Nucleus accumbens (tissue), 56 donors: ENCODE results near the gene FXYD6.
"Not testable (repeated sequence)": the region's sequence is repeated elsewhere in the genome, so short reads cannot be mapped to it uniquely, and the experiment has no call there.

Source experiments
- DNase-seq, 56 donors: peaks; one replicate each; lab custom pipeline; 2025; lab: John Stamatoyannopoulos, UW

The FXYD6 gene

DNA sequence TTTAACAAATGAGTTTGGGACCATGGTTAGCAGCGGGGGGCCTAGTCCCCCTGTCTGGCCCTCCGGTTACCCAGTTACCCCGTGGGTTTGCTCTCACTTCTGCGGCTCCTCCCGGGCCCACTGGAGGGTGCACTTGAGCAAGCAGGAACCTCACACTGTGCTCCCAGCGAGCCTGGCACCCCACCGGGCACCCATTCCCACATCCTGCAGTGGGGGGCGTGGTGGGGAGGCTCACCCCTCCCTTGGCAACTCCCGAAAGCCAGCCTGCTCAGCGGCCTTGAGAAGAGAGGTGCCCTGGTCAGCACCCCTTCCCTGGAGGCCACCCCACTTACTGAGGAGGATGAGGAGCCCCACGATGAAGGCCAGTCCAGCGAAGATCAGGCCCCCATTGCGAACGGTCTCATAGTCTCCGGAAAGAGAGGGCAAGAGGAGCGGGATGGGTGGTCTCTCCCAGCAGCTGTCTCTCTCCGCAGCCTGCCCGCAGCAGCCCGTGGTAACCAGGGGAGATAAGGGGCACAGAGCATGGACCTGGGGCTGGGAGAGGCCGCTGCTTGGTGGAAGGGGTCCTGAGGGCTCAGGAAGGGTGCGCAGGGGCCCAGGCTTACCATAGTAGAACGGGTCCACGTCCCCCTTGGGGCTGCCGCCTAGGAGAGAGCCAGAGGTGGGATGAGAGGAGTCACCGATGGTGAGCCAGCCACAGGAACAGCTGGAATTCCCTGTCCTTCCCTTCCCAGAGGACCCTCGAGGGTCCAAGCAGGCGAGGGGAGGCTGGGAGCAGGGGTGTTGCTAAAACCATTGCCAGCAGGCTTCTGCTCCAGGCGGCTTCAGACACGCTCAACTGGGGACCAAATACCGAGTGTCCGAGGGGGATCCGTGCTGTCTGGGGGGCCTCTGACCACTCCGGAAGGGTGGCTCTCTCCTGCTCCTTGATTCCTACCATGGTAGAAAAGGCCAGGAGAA is 54.1 kb downstream of the FXYD6 start:
- DNase-seq, result peak in 16 of 56 donors; percentile 8 to 55 (median 20)

GRCh38 chr11:117821431-117821830 is 55.0 kb downstream of the FXYD6 start:
- DNase-seq, result no peak

DNA sequence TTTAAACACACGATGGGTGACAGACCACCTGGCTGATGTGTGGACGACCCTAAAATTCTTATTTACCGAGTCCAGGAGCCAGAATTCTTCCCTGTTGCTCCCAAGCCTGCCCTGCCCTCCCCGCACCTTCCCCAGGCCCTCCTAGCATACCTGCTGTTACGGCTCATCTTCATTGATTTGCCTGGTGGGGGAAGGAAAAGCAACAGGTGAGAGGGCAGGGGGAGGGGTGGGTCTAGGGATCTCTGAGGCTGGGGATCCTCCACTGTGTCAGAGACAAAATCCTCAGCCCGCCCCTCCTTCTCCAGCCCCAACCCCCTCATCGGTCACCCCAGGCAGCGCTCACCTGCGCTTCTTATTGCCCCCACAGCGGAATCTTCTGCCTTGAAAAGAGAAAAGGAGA is 55.9 kb downstream of the FXYD6 start:
- no peak for DNase-seq

- DNase-seq, result no peak
Measured at GRCh38 chr11:117820071-117820470, 56.4 kb downstream of the FXYD6 start.

- peak in 26 of 56 donors; percentile 11 to 66 (median 29) for DNase-seq
Measured at GRCh38 chr11:117819096-117820040, 57.1 kb downstream of the FXYD6 start.

GRCh38 chr11:117818041-117818873 is 58.2 kb downstream of the FXYD6 start:
- DNase-seq, result no peak

- peak in 50 of 56 donors; percentile 24 to 92 (median 73) for DNase-seq
Measured at GRCh38 chr11:117817368-117818040, 59.0 kb downstream of the FXYD6 start.

- peak in 1 of 56 donors; percentile 17 for DNase-seq
Measured at GRCh38 chr11:117816846-117817367, 59.6 kb downstream of the FXYD6 start.

- DNase-seq, result peak in 1 of 56 donors; percentile 25
Measured at GRCh38 chr11:117816151-117816741, 60.2 kb downstream of the FXYD6 start.

- DNase-seq, result peak in 1 of 56 donors; percentile 20
Measured at GRCh38 chr11:117815262-117815803, 61.1 kb downstream of the FXYD6 start.

GRCh38 chr11:117814766-117815261 is 61.6 kb downstream of the FXYD6 start:
- peak in 17 of 56 donors; percentile 17 to 76 (median 42) for DNase-seq

DNA sequence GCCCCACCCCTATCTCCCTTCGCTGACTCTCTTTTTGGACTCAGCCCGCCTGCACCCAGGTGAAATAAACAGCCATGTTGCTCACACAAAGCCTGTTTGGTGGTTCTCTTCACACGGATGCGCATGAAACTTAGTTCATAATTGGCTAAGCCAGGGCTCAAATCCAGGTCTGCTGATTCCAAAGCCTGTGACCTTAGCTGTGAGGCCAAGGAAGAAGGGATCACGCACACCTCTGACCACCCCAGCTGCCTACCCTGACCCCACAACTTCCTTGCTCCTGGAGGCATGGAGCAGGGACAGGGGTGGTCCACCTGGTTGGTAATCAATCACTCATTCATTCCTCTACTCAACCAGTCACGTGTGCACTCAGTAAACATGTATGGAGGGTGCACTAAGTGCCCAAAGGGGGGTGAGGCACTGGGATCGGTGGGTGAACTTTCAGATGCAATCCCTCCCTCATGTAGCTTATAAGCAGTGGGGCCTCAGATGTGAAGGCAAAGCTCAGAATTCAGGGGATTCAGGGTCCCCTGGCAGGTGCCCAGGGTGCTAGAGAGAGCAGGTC is 62.2 kb downstream of the FXYD6 start:
- no peak for DNase-seq

DNA sequence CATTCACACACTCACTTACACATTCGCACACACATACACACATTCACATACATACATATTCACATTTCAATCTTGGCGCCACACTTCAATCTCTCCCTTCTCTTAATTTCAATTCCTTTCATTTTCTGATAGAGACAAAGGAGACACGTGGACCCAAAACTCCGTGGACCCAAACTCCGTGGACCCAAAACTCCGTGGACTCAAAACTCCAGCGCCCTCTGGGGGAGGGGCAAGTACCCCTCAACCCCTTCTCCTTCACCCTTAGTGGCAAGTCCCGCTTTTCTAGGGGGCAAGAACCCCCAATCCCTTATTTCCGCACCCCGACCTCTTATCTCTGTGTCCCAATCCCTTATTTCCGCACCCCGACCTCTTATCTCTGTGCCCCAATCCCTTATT is 66.4 kb downstream of the FXYD6 start:
- not testable (repeated sequence) for DNase-seq

DNA sequence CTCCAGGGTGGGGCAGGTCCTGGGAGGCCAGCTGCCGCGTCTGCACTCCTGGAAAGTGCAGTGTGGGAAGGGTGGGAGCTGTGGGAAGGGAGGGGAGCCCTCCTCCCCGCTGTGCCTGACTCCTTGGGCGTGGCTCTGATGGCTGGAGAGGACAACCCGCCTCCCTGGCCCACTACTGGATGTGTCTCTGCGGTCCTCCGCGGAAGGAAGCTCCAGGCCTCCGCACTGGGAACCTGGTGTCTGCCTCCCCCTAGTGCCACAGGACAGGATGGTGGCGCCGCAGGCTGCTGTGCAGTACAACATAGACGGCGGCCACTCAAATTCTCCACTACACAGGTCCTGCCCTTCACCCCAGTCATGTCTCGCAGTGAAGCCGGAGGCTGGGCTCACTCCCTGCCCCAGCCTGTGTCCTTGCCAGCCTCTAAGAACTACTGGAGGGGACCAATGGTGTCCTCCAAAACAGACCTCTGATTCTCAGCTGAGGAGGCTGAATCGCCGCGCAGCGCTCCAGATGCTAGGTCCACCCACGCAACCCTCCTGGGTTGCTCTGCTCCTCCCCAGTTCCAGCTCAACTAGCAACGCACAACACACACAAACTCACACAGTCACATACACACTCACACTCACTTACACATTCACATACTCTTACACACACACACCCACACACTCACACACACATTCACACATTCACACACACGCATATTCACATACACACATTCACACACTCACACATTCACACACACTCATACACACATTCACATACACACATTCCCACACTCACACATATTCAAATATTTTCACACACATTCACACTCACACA is 67.0 kb downstream of the FXYD6 start:
- peak in 52 of 56 donors; percentile 34 to 90 (median 68) for DNase-seq

- no peak for DNase-seq
Measured at GRCh38 chr11:117808784-117809183, 67.7 kb downstream of the FXYD6 start.

DNA sequence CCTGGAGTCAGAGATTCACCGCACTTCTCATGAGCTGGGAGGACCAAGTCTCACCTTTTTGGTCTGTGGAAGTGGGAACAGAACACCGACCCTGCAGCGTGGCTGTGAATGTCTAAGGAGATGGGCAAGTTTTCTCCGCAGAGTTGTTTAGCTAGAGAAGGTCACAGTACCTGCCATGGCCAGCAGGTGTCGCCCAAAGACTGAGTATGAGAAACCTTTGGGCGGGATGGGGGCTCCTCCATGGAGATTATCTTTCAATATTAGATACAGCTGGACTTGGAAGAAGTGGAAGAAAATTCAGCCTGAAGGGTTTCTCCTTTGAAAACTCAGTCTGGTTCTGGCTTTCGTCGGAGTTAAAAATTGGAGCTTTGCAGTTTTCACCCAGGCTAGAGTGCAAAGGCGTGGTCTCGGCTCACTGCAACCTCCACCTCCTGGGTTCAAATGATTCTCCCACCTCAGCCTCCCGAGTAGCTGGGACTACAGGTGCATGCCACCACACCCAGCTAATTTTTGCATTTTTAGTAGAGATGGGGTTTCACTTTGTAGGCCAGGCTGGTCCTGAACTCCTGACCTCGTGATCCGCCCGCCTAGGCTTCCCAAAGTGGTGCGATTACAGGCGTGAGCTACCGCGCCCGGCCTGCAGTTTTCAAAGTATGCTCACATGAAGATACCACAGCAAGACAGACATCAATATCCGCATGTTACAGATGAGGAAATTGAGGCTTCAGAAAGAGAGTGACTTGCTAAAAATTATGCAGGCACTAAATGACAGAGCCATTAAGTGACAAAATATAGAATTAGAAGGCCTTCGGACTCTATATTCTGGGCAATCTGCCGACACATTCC is 68.8 kb downstream of the FXYD6 start:
- peak in 43 of 56 donors; percentile 18 to 92 (median 63) for DNase-seq
